Muscle of leg (tissue), 11 donors: ENCODE results near the gene KCNQ4. TPM values are rescaled to one million over a fixed set of nuclear protein-coding genes. Genes with fewer than 3 reads are reported as not detected.

ENCODE experiments used
- DNase-seq: peaks from one replicate; pipeline ENCODE4 v3.0.0; 2013
- H3K27ac ChIP-seq: one replicate; pipeline ENCODE4 v1.5.1; 2013; ENCODE audit warnings: mild to moderate bottlenecking, low read length, control low read depth
- H3K27me3 ChIP-seq: one replicate; pipeline ENCODE4 v1.6.1; 2013; ENCODE audit warnings: low read length; ENCODE audit not compliant: control insufficient read depth, insufficient read depth
- H3K36me3 ChIP-seq: one replicate; pipeline ENCODE4 v1.6.1; 2013; ENCODE audit warnings: low read length; ENCODE audit not compliant: control insufficient read depth, insufficient read depth
- H3K4me1 ChIP-seq: one replicate; pipeline ENCODE4 v1.6.1; 2013; ENCODE audit warnings: low read length; ENCODE audit not compliant: control insufficient read depth, insufficient read depth
- H3K4me3 ChIP-seq: one replicate; pipeline ENCODE4 v1.5.1; 2013; ENCODE audit warnings: low read length, control low read depth
- H3K9me3 ChIP-seq: replicated peaks from 2 replicates; pipeline ENCODE4 v1.6.1; 2013; ENCODE audit warnings: low read depth, low read length; ENCODE audit not compliant: control insufficient read depth
- WGBS: methylation state at CpG from one replicate; pipeline ENCODE4 v1.1.5; 2013; ENCODE audit warnings: missing lambda C conversion rate; ENCODE audit not compliant: insufficient coverage; 5-methylcytosine and 5-hydroxymethylcytosine counted together
- polyA plus RNA-seq, 8 donors: library from polyadenylated mRNA; unstranded; fragments of 120-200 nt; gene quantifications; one replicate each; pipeline versions ENCODE4 v1.2.1 to v1.2.3, GENCODE V29; 2013; ENCODE audit warnings: inconsistent platforms in 1 of 8, low replicate concordance in 1 of 8; ENCODE audit not compliant: insufficient read length in 8 of 8, insufficient read depth in 1 of 8
- total RNA-seq: library from RNA; stranded (reverse); fragments of 120-200 nt; gene quantifications from one replicate; pipeline ENCODE4 v1.2.4, GENCODE V29; 2013

The KCNQ4 gene
- total and polyA plus RNA-seq, 9 donors: 6.3 to 33.1 (median 22.1) TPM

DNA sequence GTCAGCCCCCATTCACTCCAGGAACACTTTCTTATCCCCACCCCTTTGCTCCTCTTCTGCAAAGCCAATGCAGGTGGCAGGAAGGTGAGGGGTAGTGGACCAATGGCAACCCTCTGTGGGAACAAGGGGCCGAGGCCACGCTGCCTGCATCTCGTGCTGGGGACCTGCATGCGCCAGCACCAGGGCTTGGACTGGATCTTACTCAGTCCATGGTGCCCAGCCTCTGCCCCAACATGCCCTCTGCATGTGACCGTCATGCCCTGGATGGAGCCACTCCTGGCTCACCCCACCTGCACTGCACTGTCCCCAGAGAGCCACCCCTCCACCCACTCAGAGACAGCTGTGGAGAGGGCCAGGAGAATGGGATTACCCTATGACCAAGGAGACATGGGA, 56.4 kb downstream of the KCNQ4 start:
- Histone ChIP-seq H3K27ac (no peak overlapping the region), H3K27me3 (peaks cover 7% of the 10 kb centered on the region), H3K9me3 (peaks cover 3% of the 10 kb centered on the region), H3K4me3 (no peak overlapping the region), H3K4me1 (no peaks in the 10 kb centered on the region), H3K36me3 (peaks cover 8% of the 10 kb centered on the region)
- DNase-seq: no peak
- WGBS: 89% methylated on average over 4 of the region's 5 CpGs

DNA sequence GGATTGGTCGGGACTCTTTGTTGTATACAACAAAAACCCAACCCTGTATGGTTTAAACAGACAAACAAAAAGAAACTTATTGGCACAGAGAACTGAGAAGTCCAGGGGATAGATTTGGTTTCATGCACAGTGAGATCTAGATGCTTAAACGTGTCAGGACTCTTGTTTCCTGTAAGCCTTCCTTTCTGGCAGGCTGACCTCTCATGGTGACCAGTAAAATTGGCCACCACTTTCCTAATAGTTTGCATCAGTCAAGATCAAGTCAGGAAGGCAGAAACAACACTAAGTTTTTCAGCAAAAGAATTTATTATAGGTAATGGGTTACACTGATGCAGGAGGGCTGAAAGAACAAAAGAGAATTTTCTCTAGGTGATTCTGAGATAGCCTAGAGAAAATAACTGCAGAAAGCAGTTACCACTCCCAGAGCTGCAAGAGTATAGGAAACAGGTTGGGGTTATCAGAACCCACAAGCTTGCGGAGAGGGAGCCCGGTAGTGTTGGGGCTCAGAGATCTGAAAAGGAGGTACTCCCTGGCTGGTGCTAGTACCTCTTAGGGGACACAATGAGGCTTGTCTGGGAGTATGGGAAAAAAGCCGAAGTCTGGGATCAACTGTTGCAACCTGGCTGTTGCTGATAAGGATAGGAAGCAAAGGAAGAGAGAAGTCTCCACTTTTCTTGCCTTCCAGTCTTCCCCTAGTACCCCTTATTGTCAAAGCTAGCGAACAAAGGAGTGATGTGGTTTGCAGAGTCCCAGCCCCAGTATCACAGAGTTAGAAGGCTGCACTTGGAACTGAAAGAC, 57.1 kb downstream of the KCNQ4 start:
- DNase-seq: no peak
- Histone ChIP-seq H3K9me3 (peaks cover 3% of the 10 kb centered on the region), H3K4me1 (no peaks in the 10 kb centered on the region), H3K36me3 (peaks cover 3% of the 10 kb centered on the region), H3K27me3 (peaks cover 7% of the 10 kb centered on the region), H3K27ac (no peak overlapping the region), H3K4me3 (no peak overlapping the region)
- WGBS: 56% methylated on average over 3 of the region's 6 CpGs

DNA sequence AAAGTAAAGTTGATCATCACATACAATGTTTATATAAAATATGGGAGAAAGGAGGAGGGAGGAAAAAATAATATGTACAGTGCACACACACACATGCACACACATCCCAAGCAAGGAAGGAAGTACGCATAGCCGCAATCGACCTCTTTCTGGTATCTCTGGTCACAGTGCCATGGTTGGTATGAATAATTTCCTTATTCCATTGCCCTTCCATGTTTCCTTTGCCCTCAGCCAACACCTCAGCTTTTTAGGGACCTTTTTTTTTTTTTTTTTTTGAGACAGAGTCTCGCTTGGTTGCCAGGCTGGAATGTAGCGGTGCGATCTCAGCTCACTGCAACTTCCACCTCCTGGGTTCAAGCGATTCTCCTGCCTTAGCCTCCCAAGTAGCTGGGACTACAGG, 58.0 kb downstream of the KCNQ4 start:
- Histone ChIP-seq H3K4me3 (no peak overlapping the region), H3K36me3 (peaks cover 3% of the 10 kb centered on the region), H3K4me1 (no peaks in the 10 kb centered on the region), H3K27ac (no peak overlapping the region), H3K9me3 (peaks cover 3% of the 10 kb centered on the region), H3K27me3 (peaks cover 7% of the 10 kb centered on the region)
- no peak for DNase-seq
- WGBS: no CpG with 5 or more reads among the region's 7 CpGs

DNA sequence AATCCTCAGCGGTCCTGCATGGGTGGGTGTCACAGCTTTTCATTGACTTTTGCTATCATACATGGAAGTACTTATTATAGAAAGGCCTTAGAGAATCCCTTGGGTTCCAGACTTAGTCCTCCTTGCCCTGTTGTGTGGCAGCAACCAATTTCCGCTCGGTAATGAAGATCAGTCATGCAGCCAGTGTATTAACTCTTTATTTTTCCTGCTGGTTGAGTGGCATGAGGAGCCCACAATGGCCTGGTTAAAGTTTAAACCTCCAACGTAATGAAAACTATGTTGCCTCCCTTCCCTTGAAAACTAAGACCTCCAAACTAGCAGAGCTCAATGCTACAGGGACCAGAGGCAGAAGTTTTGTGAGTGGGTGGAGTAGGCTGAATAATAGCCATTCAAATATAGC, 58.6 kb downstream of the KCNQ4 start:
- Histone ChIP-seq H3K4me1 (no peaks in the 10 kb centered on the region), H3K27ac (no peak overlapping the region), H3K27me3 (peaks cover 6% of the 10 kb centered on the region), H3K9me3 (peaks cover 3% of the 10 kb centered on the region), H3K36me3 (peaks cover 3% of the 10 kb centered on the region), H3K4me3 (no peak overlapping the region)
- no CpG with 5 or more reads among the region's 4 CpGs for WGBS
- no peak for DNase-seq

DNA sequence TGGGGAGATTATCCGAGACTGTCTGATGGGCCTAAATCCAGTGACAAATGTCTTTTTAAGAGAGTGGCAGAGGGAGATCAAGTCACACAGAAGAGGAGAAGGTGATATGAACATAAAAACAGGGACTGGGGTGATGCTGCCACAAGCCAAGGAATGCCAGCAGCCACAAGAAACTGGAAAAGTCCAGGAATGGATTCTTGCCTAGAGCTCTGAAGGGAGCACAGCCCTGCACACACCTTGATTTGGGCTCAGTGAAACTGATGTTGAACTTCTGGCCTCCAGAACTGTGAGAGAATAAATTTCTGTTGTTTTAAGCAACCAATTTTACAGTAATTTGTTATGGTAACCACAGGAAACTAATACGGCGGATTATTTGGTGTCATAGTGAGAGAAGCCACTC, 59.1 kb downstream of the KCNQ4 start:
- no peak for DNase-seq
- Histone ChIP-seq H3K9me3 (peaks cover 3% of the 10 kb centered on the region), H3K27me3 (peaks cover under 1% of the 10 kb centered on the region), H3K4me1 (no peaks in the 10 kb centered on the region), H3K4me3 (no peak overlapping the region), H3K36me3 (peaks cover 3% of the 10 kb centered on the region), H3K27ac (no peak overlapping the region)
- 100% methylated on average over 1 of the region's 3 CpGs for WGBS

DNA sequence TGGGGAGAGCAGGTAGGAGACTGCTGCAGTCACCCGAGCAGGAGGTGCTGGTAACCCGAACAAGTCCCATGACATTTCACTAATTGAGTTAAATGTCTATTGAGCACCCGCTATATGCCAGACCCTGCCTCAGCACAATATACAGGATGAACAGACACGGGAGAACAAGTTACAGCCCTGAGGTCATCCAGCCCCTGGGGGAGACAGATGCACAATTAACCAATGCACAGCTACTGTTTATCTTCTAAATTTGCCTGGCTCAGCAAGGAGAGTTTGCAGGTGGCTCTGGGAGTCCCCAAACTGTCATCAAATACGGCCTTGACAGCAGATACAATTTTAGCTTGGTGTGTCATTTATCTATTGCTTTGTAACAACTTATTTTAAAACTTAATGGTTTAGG, 60.5 kb downstream of the KCNQ4 start:
- no peaks in the 10 kb centered on the region for H3K36me3 ChIP-seq
- peaks cover 3% of the 10 kb centered on the region for H3K9me3 ChIP-seq
- no peak overlapping the region for H3K27ac ChIP-seq
- H3K4me1 ChIP-seq: no peaks in the 10 kb centered on the region
- WGBS: 25% methylated on average over 2 of the region's 5 CpGs
- H3K4me3 ChIP-seq: no peak overlapping the region
- no peaks in the 10 kb centered on the region for H3K27me3 ChIP-seq
- no peak for DNase-seq

DNA sequence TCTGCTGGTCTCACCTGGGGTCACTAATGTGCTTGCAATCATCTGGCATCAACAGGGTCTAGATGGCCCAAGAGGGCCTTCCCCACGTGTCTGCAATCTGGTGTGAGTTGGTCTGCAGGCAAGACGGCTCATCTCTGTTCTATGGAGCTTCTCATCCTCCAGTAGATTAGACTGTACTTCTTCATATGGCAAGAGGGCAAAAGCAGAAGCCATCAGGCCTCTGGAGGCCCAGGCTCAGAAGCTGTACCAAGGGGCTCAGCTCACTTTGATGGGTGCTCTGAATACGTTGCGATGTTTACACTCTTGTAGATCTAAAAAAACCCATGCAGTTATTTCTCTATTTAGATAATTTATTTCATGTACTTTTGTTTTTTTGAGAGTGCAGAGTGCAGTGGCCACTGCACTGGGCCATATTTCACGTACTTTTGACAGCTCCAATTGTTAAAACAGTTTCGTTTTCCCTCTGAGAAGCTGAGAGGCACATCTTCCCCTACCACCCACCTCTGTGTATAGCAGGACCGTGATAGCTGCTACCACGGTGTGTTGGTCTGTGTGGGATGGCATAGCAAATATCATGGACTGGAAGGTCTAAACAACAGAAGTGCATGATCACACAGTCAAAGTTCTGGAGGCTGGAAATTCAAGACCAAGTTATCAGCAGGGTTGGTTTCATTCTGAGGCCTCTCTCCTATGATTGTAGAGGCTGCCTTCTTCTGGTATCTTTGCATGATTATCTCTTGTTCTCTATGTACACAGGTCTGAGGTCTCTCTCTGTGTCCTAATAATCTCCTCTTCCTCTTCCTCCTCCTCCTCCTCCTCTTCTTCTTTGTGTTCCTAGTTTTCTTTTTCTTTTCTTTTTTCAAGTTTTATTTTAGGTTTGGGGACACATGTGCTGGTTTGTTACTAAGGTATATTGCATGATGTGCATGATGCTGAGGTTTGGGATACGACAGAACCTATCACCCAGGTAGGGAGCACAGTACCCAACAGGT, 61.6 kb downstream of the KCNQ4 start:
- H3K4me3 ChIP-seq: no peak overlapping the region
- H3K4me1 ChIP-seq: no peaks in the 10 kb centered on the region
- no peaks in the 10 kb centered on the region for H3K36me3 ChIP-seq
- WGBS: 79% methylated on average over 2 of the region's 9 CpGs
- no peaks in the 10 kb centered on the region for H3K27me3 ChIP-seq
- H3K9me3 ChIP-seq: peaks cover 3% of the 10 kb centered on the region
- no peak for DNase-seq
- no peak overlapping the region for H3K27ac ChIP-seq

DNA sequence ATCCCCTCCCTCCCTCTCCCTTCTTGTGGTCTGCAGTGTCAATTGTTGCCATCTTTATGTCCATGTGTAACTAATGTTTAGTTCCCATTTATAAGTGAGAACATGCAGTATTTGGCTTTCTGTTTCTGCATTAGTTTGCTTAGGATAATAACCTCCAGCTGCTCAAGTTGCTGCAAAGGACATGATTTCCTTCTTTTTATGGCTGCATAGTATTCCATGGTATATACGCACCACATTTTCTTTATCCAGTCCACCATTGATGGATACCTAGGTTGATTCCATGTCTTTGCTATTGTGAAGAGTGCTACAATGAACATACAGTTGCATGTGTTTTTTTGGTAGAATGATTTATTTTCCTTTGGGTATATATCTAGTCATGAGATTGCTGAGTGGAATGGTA, 62.3 kb downstream of the KCNQ4 start:
- WGBS: no CpG with 5 or more reads among the region's 1 CpG
- H3K27me3 ChIP-seq: no peaks in the 10 kb centered on the region
- no peaks in the 10 kb centered on the region for H3K36me3 ChIP-seq
- DNase-seq: no peak
- H3K4me3 ChIP-seq: no peak overlapping the region
- H3K9me3 ChIP-seq: peaks cover 3% of the 10 kb centered on the region
- H3K4me1 ChIP-seq: no peaks in the 10 kb centered on the region
- no peak overlapping the region for H3K27ac ChIP-seq

DNA sequence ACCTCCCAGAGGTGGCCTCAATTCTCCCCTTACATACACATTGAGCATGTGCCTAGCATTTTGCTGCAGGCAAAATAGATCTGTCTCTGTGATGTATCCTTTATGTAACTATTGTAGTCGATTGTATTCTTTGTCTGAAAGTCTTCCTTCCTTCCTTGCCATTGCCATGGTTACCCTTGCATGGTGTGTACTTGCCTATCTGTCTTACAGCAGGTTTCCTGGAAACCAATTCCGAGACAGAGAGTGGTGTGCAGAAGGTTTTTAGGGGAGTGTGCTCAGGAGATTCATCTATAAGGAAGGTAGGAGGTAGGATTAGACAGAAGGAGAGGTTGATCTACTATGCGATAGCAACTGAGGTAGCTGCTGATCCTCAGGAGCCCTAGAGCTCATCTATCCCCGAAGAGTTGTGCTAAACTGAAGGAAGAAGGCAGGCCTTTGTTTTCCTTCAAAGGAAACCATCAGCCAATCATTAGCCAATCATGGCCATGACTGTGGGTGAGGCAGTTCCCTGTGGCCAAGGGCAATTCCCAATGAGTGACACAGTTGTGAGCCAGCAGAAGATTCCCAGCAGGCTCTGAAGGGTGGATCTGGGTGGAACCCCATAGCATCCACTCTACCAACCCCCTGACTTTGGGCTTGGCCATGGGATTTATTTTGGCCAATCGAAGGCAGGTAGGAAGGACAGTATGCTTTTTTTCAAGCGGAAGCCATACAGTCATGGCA, 63.6 kb downstream of the KCNQ4 start:
- Histone ChIP-seq H3K4me3 (no peak overlapping the region), H3K9me3 (peaks cover 3% of the 10 kb centered on the region), H3K4me1 (no peaks in the 10 kb centered on the region), H3K36me3 (no peaks in the 10 kb centered on the region), H3K27me3 (no peaks in the 10 kb centered on the region), H3K27ac (no peak overlapping the region)
- 83% methylated on average over 4 of the region's 6 CpGs for WGBS
- DNase-seq: no peak
